ENCODE measurements around the gene ARHGEF4. TPM values are rescaled to one million over a fixed set of nuclear protein-coding genes. Genes with fewer than 3 reads are reported as not detected.

The ARHGEF4 gene
- total and polyA plus RNA-seq, 10 of the 15 experiments (the other 5 are each of a cell fraction or from before 2014, with no cell fraction given), result 0.02 to 0.24 (median 0.16) TPM; not detected in 6

GRCh38 chr2:130826821-130827501 lies 9.8 kb upstream of the ARHGEF4 start:
- FAIRE-seq, result no peak
- no TSS peak for BruUV-seq (replicated peaks)

DNA sequence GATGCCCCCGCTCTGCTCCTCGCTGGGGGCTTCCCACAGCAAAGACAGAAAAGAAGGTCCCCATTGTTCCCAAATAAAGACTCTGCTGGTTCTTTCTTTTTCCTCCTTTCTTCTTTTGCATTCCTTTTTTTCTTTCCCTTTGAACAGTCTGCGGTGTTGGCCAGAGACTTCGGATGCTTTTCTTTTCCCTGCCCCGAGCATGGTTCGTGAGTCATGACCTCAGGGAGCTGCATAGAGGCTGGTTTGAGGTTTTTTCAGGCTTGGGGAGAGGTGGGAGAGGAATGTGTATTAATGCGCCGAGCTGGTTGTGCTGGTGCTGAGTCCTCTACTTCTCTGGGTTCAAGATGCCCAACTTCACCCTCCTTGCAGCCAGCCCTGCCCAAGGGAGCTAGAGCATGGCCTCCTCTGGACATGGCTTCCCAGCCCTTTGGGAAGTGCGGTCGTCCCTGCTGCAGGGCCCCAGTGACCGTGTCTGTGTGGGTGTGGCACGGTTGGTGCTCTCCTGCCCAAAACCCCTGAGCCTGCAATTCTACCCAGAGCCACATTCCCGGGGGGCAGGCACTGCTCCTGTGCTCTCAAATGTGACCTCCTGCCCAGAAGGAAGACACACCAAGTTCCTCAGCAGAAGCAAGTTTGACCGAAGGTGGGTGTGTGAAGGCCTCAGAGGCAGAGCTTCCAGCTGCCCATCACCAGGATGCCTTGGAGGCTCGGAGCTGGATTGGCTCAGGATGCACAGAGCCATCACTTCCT lies 9.0 kb upstream of the ARHGEF4 start:
- in situ Hi-C loops (cut with MboI), result no loop called here
- CTCF ChIA-PET, result no interaction called here
- Histone ChIP-seq H3K4me3 (no peak overlapping the region), H3K27me3 (replicated peaks in 1 of 2; ENCODE audit: control insufficient read depth in 2 of 2, insufficient read depth in 2 of 2, low read length in 1 of 2) (no peaks in the 10 kb centered on the region; a peak in 1 of 4 replicates), H2AFZ (ENCODE audit: control insufficient read depth, low read depth, low read length) (no peak overlapping the region), H3K79me2 (ENCODE audit: control insufficient read depth, insufficient read depth, low read length) (no peaks in the 10 kb centered on the region), H3K9me3 (replicated peaks; ENCODE audit: control insufficient read depth, insufficient read depth, low read length) (no peaks in the 10 kb centered on the region), H3K4me2 (ENCODE audit: control insufficient read depth, insufficient read depth) (no peak overlapping the region), H3K36me3 (ENCODE audit: control insufficient read depth in 2 of 2, insufficient read depth in 2 of 2, low read length in 1 of 2) (no peaks in the 10 kb centered on the region), H3K27ac (ENCODE audit: control insufficient read depth, insufficient read depth) (no peak overlapping the region), H4K20me1 (ENCODE audit: control insufficient read depth, insufficient read depth) (no peaks in the 10 kb centered on the region), H3K9ac (ENCODE audit: control insufficient read depth, insufficient read depth, low read length) (no peak overlapping the region), H3K4me1 (ENCODE audit: control insufficient read depth, insufficient read depth, low read length) (peaks cover 15% of the 10 kb centered on the region)
- ATAC-seq (no peak), FAIRE-seq (no peak), DNase-seq (ENCODE audit: low read depth, low spot score) (no peak)
- 32% methylated on average over 15 of the region's 15 CpGs for WGBS (ENCODE audit: insufficient coverage, insufficient replicate concordance, low lambda C conversion rate, missing lambda C conversion rate)
- POLR2A ChIA-PET, result no interaction called here
- no TSS peak for BruUV-seq (replicated peaks)
- intact Hi-C loops (cut with micrococcal nuclease; ENCODE audit: unreplicated experiment), result no loop called here
- SMC1A ChIA-PET (ENCODE audit: uncharacterized antibody, unreplicated experiment), result interaction anchor here (1.7 kb wide), 1 partner anchor 46 kb away, joined by 7 read pairs; no protein-coding TSS in a partner anchor
- RAD21 ChIA-PET (ENCODE audit: unreplicated experiment), result no interaction called here
- TF ChIP-seq ZBTB4 (CRISPR knock-in tag; IDR thresholded peaks at IDR 0.05) (no peak), PKNOX1 (IDR thresholded peaks at IDR 0.05) (0 out of 2 replicates have a peak, but pooled peaks have one; percentile 31)

More at GRCh38 chr2:130826821-130827501, 9.8 kb upstream of the ARHGEF4 start:
- intact Hi-C loops (cut with micrococcal nuclease; ENCODE audit: unreplicated experiment), result no loop called here
- Histone ChIP-seq H3K27ac (ENCODE audit: control insufficient read depth, insufficient read depth) (no peak overlapping the region), H3K9me3 (replicated peaks; ENCODE audit: control insufficient read depth, insufficient read depth, low read length) (no peaks in the 10 kb centered on the region), H3K9ac (ENCODE audit: control insufficient read depth, insufficient read depth, low read length) (no peak overlapping the region), H2AFZ (ENCODE audit: control insufficient read depth, low read depth, low read length) (no peak overlapping the region), H3K79me2 (ENCODE audit: control insufficient read depth, insufficient read depth, low read length) (no peaks in the 10 kb centered on the region), H3K36me3 (ENCODE audit: control insufficient read depth in 2 of 2, insufficient read depth in 2 of 2, low read length in 1 of 2) (no peaks in the 10 kb centered on the region), H3K4me2 (ENCODE audit: control insufficient read depth, insufficient read depth) (no peak overlapping the region), H3K4me1 (ENCODE audit: control insufficient read depth, insufficient read depth, low read length) (peaks cover 15% of the 10 kb centered on the region), H4K20me1 (ENCODE audit: control insufficient read depth, insufficient read depth) (no peaks in the 10 kb centered on the region), H3K27me3 (replicated peaks in 1 of 2; ENCODE audit: control insufficient read depth in 2 of 2, insufficient read depth in 2 of 2, low read length in 1 of 2) (no peaks in the 10 kb centered on the region; a peak in 1 of 4 replicates), H3K4me3 (no peak overlapping the region)
- SMC1A ChIA-PET (ENCODE audit: uncharacterized antibody, unreplicated experiment), result interaction anchor here (1.7 kb wide), 1 partner anchor 47 kb away, joined by 7 read pairs; no protein-coding TSS in a partner anchor
- ATAC-seq, result no peak
- 42% methylated on average over 5 of the region's 7 CpGs for WGBS (ENCODE audit: insufficient coverage, insufficient replicate concordance, low lambda C conversion rate, missing lambda C conversion rate)
- RAD21 ChIA-PET (ENCODE audit: unreplicated experiment), result no interaction called here
- CTCF ChIA-PET, result interaction anchor here (0.8 kb wide), 1 partner anchor 30 kb away, joined by 3 read pairs; no protein-coding TSS in a partner anchor
- POLR2A ChIA-PET, result no interaction called here
- in situ Hi-C loops (cut with MboI), result no loop called here
- no peak for DNase-seq (ENCODE audit: low read depth, low spot score)
- TF ChIP-seq RELA (IDR thresholded peaks at IDR 0.05; ENCODE audit: borderline replicate concordance, partially characterized antibody), result no peak
- no peak for TF ChIP-seq MEF2B (IDR thresholded peaks at IDR 0.05; ENCODE audit: partially characterized antibody, poor library complexity, severe bottlenecking)
- no peak for TF ChIP-seq KLF5 (IDR thresholded peaks at IDR 0.05; ENCODE audit: partially characterized antibody)
